Transverse colon (tissue), 4 donors: Measurements from ENCODE around the gene DUSP18. TPM values are rescaled to one million over a fixed set of nuclear protein-coding genes. Genes with fewer than 3 reads are reported as not detected.

Source experiments
- DNase-seq: peaks from one replicate; pipeline ENCODE4 v3.0.0-alpha.2; 2019
- H3K27ac ChIP-seq, 4 donors: fragments of 200-600 bp; sonication (generic); 2 replicates each; pipeline ENCODE4 v1.5.1; 2016 to 2018; ENCODE audit warnings: inconsistent platforms in 4 of 4
- H3K27me3 ChIP-seq: fragments of 200-600 bp; sonication (generic); 2 replicates; pipeline ENCODE4 v1.5.1; 2017; ENCODE audit warnings: inconsistent platforms
- H3K36me3 ChIP-seq, 4 donors: fragments of 200-600 bp; sonication (generic); 2 replicates each; pipeline ENCODE4 v1.5.1; 2017 to 2019; ENCODE audit warnings: inconsistent platforms in 4 of 4
- H3K4me1 ChIP-seq, 4 donors: fragments of 200-600 bp; sonication (generic); 2 replicates each; pipeline ENCODE4 v1.5.1; 2017 to 2020; ENCODE audit warnings: inconsistent platforms in 4 of 4
- H3K4me3 ChIP-seq, 4 donors: fragments of 200-600 bp; sonication (generic); 1 replicate in 1 of 4; 2 replicates in 3 of 4; pipeline versions ENCODE4 v1.5.1 to v1.6.1; 2017 to 2019; ENCODE audit warnings: inconsistent platforms in 4 of 4
- H3K9me3 ChIP-seq, 2 donors: fragments of 200-600 bp; sonication (generic); 2 replicates each; pipeline ENCODE4 v1.5.1; 2017 to 2019; ENCODE audit warnings: inconsistent platforms in 2 of 2
- EP300 ChIP-seq: sonication (generic); formaldehyde crosslinking; IDR thresholded peaks from one replicate; pipeline ENCODE4 v1.6.1; 2017; ENCODE audit warnings: antibody characterized with exemption, low read depth
- POLR2A ChIP-seq: fragments of 450-650 bp; IDR thresholded peaks from one replicate; pipeline ENCODE4 v1.6.1; 2016; ENCODE audit warnings: antibody characterized with exemption, mild to moderate bottlenecking, moderate library complexity
- POLR2AphosphoS5 ChIP-seq, 3 donors: sonication (generic); formaldehyde crosslinking; IDR thresholded peaks; one replicate each; pipeline ENCODE4 v1.6.1; 2016; ENCODE audit warnings: antibody characterized with exemption in 3 of 3
- WGBS, 2 donors: methylation state at CpG; one replicate each; pipeline ENCODE4 v1.1.5; 2018; ENCODE audit warnings: low coverage in 1 of 2; 5-methylcytosine and 5-hydroxymethylcytosine counted together
- in situ Hi-C, 4 donors: fragments of 200-750 bp; cut with MboI; loops; one replicate each; pipeline versions ENCODE4 v1.15.0 to v1.15.1; 2017; ENCODE audit warnings: low sequenced_read_pairs in 3 of 4, low pct_ligation_motif_present in 1 of 4, low pct_unique_long_range_greater_than_20kb in 1 of 4
- intact Hi-C: fragments of 100-400 bp; cut with DNase I; formaldehyde crosslinking; loops from one replicate; pipeline ENCODE4 v1.15.1; 2023; ENCODE audit warnings: low total_unique reads
- total RNA-seq, 4 donors: library from RNA; depleted of rRNA; stranded (reverse); fragments of >200 nt; gene quantifications; one replicate each; pipeline ENCODE4 v1.1.0, GENCODE V29; 2016
- TF ChIP-seq, protein P1 (sequence below), 5 experiments: fragments of 200-600 bp in 3 of 5; fragments of 450-650 bp in 2 of 5; sonication (generic) in 3 of 5; IDR thresholded peaks; 1 replicate in 2 of 5; 2 replicates in 3 of 5; pipeline ENCODE4 v1.5.1; 2016 to 2017; ENCODE audit warnings: antibody characterized with exemption in 5 of 5, inconsistent platforms in 3 of 5, mild to moderate bottlenecking in 2 of 5, moderate library complexity in 1 of 5

Gene DUSP18
- total RNA-seq, 4 donors from 2014 or later, result 13.7 to 38.2 (median 29.8) TPM

DNA sequence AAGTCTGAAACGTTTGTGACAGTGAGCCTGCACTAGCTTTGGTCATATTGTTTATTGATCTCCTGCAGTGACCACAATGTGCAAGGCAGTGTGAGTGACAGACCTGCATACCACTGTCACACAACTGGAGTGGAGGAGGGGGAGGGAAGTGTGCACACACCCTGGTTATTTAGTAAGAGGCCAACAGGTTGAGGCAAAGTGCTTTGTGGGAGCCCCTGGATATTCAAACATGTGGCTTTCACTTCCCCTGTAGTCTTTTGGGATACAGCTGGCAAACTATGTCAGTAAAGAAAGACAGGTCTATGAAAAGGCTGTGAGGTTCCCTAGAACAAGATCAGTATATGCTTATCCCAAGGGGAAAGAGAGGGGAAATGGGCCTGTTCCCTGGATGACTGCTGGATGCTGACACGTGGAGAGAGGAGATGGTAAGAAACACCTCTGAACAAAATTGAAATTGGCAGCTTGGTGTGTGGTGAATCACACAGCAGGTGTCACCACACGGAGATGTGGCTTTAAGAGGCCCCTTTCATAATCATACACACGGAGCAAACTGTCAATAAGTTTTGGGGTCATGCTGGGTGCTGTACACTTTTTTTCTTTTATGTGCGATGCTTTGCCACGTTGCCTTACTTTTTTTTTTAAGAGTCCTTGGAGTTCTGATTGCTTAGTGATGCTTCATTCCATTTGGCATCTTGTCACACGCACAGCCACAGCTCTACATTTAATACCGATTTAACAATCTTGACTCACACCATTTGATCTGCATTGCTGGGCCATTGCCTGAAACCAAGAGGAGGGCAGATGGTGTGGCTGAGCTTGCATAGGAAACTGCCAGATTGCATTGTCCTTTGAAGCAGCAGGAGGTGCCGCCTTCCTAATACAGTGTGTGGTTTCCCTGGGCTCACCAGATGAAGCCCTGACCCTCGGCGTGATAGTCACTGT is 38.3 kb upstream of the DUSP18 start:
- H3K4me3 ChIP-seq, result no peak overlapping the region
- H3K9me3 ChIP-seq, result no peaks in the 10 kb centered on the region
- DNase-seq, result peak; percentile 22
- WGBS, 2 donors, result 53 to 72% methylated on average over 10 to 11 of the region's 11 CpGs
- H3K4me1 ChIP-seq, result no peaks in the 10 kb centered on the region
- no peak for TF ChIP-seq POLR2AphosphoS5 (IDR thresholded peaks at IDR 0.05)
- TF ChIP-seq, protein P1, sequence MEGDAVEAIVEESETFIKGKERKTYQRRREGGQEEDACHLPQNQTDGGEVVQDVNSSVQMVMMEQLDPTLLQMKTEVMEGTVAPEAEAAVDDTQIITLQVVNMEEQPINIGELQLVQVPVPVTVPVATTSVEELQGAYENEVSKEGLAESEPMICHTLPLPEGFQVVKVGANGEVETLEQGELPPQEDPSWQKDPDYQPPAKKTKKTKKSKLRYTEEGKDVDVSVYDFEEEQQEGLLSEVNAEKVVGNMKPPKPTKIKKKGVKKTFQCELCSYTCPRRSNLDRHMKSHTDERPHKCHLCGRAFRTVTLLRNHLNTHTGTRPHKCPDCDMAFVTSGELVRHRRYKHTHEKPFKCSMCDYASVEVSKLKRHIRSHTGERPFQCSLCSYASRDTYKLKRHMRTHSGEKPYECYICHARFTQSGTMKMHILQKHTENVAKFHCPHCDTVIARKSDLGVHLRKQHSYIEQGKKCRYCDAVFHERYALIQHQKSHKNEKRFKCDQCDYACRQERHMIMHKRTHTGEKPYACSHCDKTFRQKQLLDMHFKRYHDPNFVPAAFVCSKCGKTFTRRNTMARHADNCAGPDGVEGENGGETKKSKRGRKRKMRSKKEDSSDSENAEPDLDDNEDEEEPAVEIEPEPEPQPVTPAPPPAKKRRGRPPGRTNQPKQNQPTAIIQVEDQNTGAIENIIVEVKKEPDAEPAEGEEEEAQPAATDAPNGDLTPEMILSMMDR (IDR thresholded peaks at IDR 0.05), result no peak
- no peak for TF ChIP-seq EP300
- TF ChIP-seq POLR2A, result no peak
- intact Hi-C loops (no loop called here), in situ Hi-C loops (no loop called here)
- no peaks in the 10 kb centered on the region for H3K36me3 ChIP-seq
- H3K27ac ChIP-seq, result peak overlapping the region in 1 of 4 donors; percentile 21
- H3K27me3 ChIP-seq, result no peaks in the 10 kb centered on the region

DNA sequence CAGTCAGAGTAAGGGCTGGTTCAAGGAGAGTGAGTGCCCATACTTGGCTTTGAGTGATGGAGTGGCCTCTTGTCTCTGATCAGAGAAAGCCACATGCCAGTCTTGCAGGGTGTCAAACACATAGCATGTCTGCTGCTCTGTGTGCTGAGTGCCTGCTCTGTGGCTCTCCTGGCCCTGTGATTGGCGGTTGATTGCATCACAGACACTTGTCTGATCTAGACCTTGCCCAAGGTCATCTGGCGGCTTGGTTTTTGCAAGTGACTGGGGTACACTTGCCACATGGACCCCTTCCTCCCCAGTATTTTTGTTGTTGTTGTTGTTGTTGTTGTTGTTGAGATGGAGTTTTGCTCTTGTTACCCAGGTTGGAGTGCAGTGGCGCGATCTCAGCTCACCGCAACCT is 37.3 kb upstream of the DUSP18 start:
- DNase-seq, result no peak
- H3K4me1 ChIP-seq, result no peaks in the 10 kb centered on the region
- in situ Hi-C loops (no loop called here), intact Hi-C loops (no loop called here)
- TF ChIP-seq, protein P1 (IDR thresholded peaks at IDR 0.05), result no peak
- TF ChIP-seq POLR2A (no peak), EP300 (no peak), POLR2AphosphoS5 (IDR thresholded peaks at IDR 0.05) (no peak)
- no peaks in the 10 kb centered on the region for H3K27me3 ChIP-seq
- H3K9me3 ChIP-seq, result no peaks in the 10 kb centered on the region
- H3K4me3 ChIP-seq, result no peak overlapping the region
- no peak overlapping the region for H3K27ac ChIP-seq
- no peaks in the 10 kb centered on the region for H3K36me3 ChIP-seq
- 99 to 100% methylated on average over 1 to 5 of the region's 5 CpGs for WGBS, 2 donors

DNA sequence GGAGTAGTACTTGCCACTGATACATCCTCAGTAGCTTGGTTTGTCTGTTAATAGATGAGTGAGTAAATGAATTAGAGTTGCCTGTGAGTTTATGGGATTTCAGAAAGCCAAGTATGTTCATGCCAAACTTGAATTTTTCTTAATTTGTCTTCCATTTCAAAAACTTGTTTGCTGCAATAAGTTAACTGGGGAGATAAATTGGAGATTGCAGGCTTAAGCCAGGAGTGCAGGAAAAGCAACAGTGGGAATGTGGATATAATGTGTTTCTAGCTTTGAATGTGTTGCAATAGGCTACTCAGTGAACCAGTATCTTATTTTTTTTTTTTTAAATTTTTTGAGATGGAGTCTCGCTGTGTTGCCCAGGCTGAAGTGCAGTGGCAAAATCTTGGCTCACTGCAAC is 35.2 kb upstream of the DUSP18 start:
- intact Hi-C loops, result no loop called here
- WGBS, 2 donors, result 83 to 100% methylated on average over 1 of the region's 1 CpG
- in situ Hi-C loops, result no loop called here
- no peak overlapping the region for H3K27ac ChIP-seq
- no peaks in the 10 kb centered on the region for H3K9me3 ChIP-seq
- TF ChIP-seq POLR2A, result no peak
- no peak for TF ChIP-seq POLR2AphosphoS5 (IDR thresholded peaks at IDR 0.05)
- no peak for TF ChIP-seq EP300
- TF ChIP-seq, protein P1 (IDR thresholded peaks at IDR 0.05), result no peak
- DNase-seq, result no peak
- no peak overlapping the region for H3K4me3 ChIP-seq
- no peaks in the 10 kb centered on the region for H3K36me3 ChIP-seq
- H3K4me1 ChIP-seq, result no peaks in the 10 kb centered on the region
- no peaks in the 10 kb centered on the region for H3K27me3 ChIP-seq

DNA sequence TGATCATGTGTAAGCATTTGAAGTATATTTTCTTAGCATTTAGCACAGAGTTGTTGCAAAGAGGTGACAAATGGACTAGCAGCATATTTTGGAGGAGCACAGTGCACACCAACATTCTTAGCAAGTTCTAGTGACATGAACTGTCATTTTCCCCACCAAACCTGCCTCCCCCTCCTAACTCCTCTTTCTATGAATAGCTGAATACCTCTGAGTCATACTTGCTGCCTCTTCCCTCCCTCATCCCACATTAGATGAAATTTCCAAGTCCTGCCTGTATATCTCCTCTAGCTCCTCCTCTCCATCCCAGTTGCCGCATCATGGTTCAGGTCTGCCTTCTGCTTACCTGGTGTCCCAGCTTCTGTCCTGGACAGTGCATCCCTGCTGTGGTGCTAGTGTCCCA is 34.2 kb upstream of the DUSP18 start:
- in situ Hi-C loops, result no loop called here
- no peak overlapping the region for H3K4me3 ChIP-seq
- TF ChIP-seq EP300 (no peak), POLR2AphosphoS5 (IDR thresholded peaks at IDR 0.05) (no peak)
- H3K27me3 ChIP-seq, result no peaks in the 10 kb centered on the region
- no peaks in the 10 kb centered on the region for H3K4me1 ChIP-seq
- DNase-seq, result no peak
- WGBS, 2 donors, result 83 to 89% methylated on average over 1 of the region's 1 CpG
- intact Hi-C loops, result no loop called here
- no peaks in the 10 kb centered on the region for H3K36me3 ChIP-seq
- no peaks in the 10 kb centered on the region for H3K9me3 ChIP-seq
- no peak overlapping the region for H3K27ac ChIP-seq
